SJSA1 (cell line): ENCODE results near the gene OVOL1. TPM values are rescaled to one million over a fixed set of nuclear protein-coding genes. Genes with fewer than 3 reads are reported as not detected.

Experiments
- DNase-seq, 2 experiments: peaks; one replicate each; pipeline ENCODE4 v3.0.0-alpha.2; 2015 to 2020; ENCODE audit warnings: low spot score in 2 of 2, low read depth in 1 of 2
- H3K27ac ChIP-seq: fragments of 250-450 bp; sonication (Bioruptor Pico); 2 replicates; pipeline ENCODE4 v1.5.1; 2020; ENCODE audit warnings: mild to moderate bottlenecking, moderate library complexity
- H3K27me3 ChIP-seq: fragments of 250-450 bp; sonication (Bioruptor Pico); replicated peaks from 2 replicates; pipeline ENCODE4 v1.5.1; 2020; ENCODE audit warnings: mild to moderate bottlenecking, moderate library complexity
- H3K36me3 ChIP-seq: fragments of 250-450 bp; sonication (Bioruptor Pico); 2 replicates; pipeline ENCODE4 v1.5.1; 2020; ENCODE audit warnings: mild to moderate bottlenecking
- H3K4me1 ChIP-seq: fragments of 250-450 bp; sonication (Bioruptor Pico); replicated peaks from 2 replicates; pipeline ENCODE4 v1.6.1; 2021; ENCODE audit warnings: mild to moderate bottlenecking
- H3K4me3 ChIP-seq: fragments of 250-450 bp; sonication (Bioruptor Pico); 2 replicates; pipeline ENCODE4 v1.5.1; 2020; ENCODE audit warnings: mild to moderate bottlenecking
- H3K9me3 ChIP-seq: fragments of 250-450 bp; sonication (Bioruptor Pico); replicated peaks from 2 replicates; pipeline ENCODE4 v1.5.1; 2020; ENCODE audit warnings: mild to moderate bottlenecking
- total RNA-seq: library from RNA; depleted of rRNA; stranded (reverse); fragments of >200 nt; shearing (Covaris generic); gene quantifications from 2 replicates; pipeline ENCODE4 v1.2.3, GENCODE V29; 2014

The OVOL1 gene
- total RNA-seq, 1 experiment from 2014 or later, result not detected

DNA sequence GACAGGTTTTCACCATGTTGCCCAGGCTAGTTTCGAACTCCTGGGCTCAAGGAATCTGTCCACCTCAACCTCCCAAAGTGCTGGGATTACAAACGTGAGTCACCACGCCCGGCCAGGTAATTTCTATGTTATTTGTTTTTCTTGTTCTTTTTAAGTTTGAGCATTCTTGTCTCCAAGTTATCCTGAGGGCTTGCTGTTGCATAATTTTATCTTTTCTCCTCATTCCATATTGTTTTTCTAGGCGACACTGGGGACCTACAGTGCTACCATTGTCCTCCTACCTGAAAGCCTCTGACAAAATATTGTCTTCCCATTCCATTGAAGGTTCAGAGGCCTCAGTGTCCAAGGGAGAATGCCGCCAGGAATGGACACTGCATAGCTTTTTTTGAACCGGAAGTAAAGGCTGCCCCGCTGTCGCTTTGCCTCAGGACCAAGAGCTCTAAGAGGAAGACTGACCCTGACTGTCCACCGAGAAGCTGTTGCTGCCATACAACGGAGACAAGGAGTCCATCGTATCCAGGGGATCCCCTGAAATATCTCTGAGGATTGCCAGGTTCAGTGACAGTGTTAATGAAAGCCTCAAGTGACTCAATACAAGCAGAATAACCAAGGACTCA is 15.8 kb upstream of the OVOL1 start:
- peaks cover 25% of the 10 kb centered on the region for H3K36me3 ChIP-seq
- peaks cover 4% of the 10 kb centered on the region; the same call in 1 of the 2 replicates for H3K9me3 ChIP-seq
- H3K27ac ChIP-seq, result no peak overlapping the region
- H3K27me3 ChIP-seq, result no peaks in the 10 kb centered on the region
- DNase-seq, result no peak
- no peak overlapping the region for H3K4me3 ChIP-seq
- H3K4me1 ChIP-seq, result peaks cover 6% of the 10 kb centered on the region

DNA sequence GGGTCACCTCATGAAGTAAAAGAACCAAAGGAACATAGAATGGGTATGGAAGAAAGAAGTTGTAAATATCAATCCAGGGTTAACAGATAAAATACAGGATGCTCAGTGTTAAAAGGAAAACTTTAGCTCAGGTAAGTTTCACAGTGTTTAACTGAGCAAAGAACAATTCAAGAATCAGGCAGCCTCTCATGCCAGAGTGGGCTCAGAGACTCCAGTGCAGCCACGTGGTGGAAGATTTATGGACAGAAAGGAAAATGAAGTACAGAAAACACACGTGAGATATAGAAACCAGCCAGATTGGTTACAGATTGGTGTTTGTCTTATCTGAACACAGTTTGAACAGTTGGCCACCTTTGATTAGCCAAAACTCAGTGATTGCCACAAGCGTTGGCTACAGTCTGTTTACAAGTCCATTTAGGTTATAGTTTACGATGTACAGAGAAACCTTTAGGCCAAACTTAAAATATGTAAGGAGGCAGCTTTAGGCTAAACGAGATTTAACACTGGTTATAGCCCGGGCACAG is 15.2 kb upstream of the OVOL1 start:
- Histone ChIP-seq H3K4me1 (peaks cover 3% of the 10 kb centered on the region), H3K27ac (no peak overlapping the region), H3K36me3 (peaks cover 31% of the 10 kb centered on the region), H3K27me3 (no peaks in the 10 kb centered on the region), H3K4me3 (no peak overlapping the region), H3K9me3 (peaks cover 4% of the 10 kb centered on the region; the same call in 1 of the 2 replicates)
- no peak for DNase-seq

DNA sequence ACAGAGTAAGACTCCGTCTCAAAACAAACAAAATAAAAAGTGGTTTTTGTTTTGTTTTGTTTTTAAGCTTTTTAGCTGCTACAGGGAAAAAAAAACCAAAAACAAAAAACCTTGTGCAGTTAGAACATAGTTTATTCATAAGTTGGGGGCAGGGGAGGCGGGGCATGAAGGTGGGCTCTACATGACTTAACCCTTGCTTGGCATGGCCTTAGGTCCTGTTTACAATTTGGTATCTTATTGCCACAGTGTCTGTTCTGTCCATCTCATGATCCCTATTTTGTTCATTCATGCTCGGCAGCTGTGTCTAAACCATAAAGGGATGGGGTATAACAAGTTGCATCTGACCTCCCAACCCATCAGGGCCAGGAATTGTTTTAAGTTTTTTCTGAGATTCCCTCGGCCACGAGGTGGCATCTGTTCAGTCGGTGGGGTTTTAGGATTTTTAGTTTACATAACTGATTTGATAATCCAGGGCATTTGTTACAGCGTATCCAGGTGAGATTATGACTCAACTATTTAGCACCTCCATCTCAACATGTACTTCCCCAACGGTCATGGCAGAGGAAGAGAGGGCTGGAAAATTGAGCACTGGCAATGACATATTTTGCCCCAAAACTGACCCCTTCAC is 13.0 kb upstream of the OVOL1 start:
- Histone ChIP-seq H3K4me1 (peaks cover 1% of the 10 kb centered on the region; the same call in 1 of the 2 replicates), H3K9me3 (0 out of 2 replicates have a peak, but pooled peaks cover under 1% of the 10 kb centered on the region), H3K36me3 (peaks cover 51% of the 10 kb centered on the region), H3K27ac (no peak overlapping the region), H3K4me3 (no peak overlapping the region), H3K27me3 (no peaks in the 10 kb centered on the region)
- DNase-seq, result no peak

DNA sequence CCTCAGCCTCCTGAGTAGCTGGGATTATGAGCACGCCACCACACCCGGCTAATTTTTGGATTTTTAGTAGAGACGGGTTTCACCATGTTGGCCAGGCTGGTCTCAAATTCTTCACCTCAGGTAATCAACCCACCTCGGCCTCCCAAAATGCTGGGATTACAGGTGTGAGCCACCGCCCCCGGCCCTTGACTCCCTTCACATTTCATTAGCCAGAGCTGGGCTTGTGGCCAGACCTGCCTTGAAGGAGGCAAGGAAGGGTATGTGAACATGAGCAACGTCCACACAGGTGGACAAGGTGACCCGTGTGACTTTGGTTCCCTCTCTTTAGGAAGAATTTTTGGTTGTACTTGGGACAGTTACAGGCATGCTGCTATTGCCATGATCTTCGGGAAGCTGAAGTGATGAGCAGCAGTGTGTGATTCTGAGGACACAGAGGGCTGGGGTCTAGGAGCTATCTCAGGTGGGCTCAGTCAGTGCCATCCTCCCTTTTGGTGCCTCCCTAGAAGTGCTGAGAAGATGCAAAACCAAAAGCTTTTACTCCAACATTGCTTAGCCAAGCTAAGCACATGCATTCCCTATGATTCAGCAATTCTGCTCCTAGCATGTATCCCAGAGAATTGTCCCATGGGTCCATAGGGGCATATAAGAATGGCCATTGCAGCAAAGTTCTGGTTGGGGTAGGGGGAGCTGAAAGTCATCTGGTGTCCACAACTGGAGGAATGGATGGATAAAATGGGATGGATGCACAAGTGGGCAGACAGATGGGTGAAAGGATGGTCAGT is 12.1 kb upstream of the OVOL1 start:
- Histone ChIP-seq H3K4me1 (peaks cover 9% of the 10 kb centered on the region), H3K36me3 (peaks cover 59% of the 10 kb centered on the region), H3K27ac (no peak overlapping the region), H3K9me3 (no peaks in the 10 kb centered on the region; the same call in 1 of the 2 replicates), H3K27me3 (no peaks in the 10 kb centered on the region), H3K4me3 (no peak overlapping the region)
- DNase-seq, result peak in 1 of 2 experiments; percentile 39

DNA sequence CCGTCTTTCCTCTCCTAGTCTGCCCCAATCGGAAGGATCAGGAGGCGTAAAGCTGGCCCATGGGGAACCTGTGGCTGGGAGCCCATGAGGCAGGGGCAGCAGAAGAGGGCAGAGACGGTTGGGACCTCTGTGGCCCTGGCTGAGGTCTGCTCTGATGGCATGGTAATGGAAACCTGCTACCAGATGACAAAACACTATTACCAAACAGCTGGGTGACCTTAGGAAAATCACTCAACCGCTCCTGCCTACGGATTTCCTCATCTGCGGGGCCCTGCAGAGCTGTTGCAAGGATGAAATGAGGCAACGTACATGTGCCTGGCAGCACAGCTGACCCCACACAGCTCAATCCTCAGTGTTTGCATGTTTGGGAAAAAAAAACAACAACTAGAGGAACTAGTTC is 10.7 kb upstream of the OVOL1 start:
- Histone ChIP-seq H3K4me3 (no peak overlapping the region), H3K9me3 (peaks cover 7% of the 10 kb centered on the region; the same call in 1 of the 2 replicates), H3K27me3 (no peaks in the 10 kb centered on the region), H3K36me3 (peaks cover 69% of the 10 kb centered on the region), H3K4me1 (peaks cover 22% of the 10 kb centered on the region), H3K27ac (no peak overlapping the region)
- peak in 1 of 2 experiments; percentile 43 for DNase-seq

DNA sequence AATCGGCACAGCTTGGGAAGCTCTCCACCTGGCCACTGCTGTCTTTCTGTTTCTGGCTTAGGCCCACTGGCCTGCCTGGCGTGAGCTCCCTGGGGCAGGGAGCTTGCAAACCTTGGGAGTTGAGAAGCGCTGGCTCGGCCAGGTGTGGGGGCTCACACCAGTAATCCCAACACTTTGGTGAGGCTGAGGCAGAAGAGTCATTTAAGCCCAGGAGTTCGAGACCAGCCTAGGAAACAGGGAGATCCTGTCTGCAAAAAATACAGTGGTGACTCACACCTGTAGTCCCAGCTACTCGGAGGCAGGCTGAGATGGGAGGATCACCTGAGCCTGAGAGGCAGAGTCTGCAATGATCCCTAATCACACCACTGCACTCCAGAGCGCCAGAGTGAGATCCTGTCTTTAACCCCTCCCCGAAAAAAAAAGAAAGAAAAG is 10.1 kb upstream of the OVOL1 start:
- H3K4me3 ChIP-seq, result no peak overlapping the region
- H3K27me3 ChIP-seq, result no peaks in the 10 kb centered on the region
- H3K4me1 ChIP-seq, result peaks cover 25% of the 10 kb centered on the region
- peaks cover 7% of the 10 kb centered on the region; the same call in 1 of the 2 replicates for H3K9me3 ChIP-seq
- no peak overlapping the region for H3K27ac ChIP-seq
- DNase-seq, result peak in 1 of 2 experiments; percentile 41
- H3K36me3 ChIP-seq, result peaks cover 69% of the 10 kb centered on the region

DNA sequence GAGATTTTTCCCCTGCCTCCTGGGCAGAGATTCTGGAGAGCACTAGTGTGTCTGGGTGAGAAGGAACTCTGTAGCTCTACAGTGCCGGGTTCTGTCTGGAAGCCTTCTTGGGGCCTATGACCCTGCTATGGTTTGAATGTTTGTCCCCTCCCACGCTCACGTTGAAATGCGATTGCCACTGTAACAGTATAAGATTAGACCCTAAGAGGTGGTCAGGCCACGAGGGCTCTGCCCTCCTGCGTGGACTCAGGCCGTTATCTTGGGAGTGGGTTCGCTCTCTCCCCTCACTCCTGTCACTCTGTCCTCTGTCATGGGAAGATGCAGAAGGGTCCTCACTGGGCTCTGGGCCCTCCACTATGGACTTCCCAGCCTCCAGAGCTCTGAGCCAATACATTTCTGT is 9.6 kb upstream of the OVOL1 start:
- peaks cover 7% of the 10 kb centered on the region; the same call in 1 of the 2 replicates for H3K9me3 ChIP-seq
- H3K27ac ChIP-seq, result no peak overlapping the region
- peaks cover 25% of the 10 kb centered on the region for H3K4me1 ChIP-seq
- no peak overlapping the region for H3K4me3 ChIP-seq
- DNase-seq, result peak in 1 of 2 experiments; percentile 42
- peaks cover 69% of the 10 kb centered on the region for H3K36me3 ChIP-seq
- H3K27me3 ChIP-seq, result no peaks in the 10 kb centered on the region

DNA sequence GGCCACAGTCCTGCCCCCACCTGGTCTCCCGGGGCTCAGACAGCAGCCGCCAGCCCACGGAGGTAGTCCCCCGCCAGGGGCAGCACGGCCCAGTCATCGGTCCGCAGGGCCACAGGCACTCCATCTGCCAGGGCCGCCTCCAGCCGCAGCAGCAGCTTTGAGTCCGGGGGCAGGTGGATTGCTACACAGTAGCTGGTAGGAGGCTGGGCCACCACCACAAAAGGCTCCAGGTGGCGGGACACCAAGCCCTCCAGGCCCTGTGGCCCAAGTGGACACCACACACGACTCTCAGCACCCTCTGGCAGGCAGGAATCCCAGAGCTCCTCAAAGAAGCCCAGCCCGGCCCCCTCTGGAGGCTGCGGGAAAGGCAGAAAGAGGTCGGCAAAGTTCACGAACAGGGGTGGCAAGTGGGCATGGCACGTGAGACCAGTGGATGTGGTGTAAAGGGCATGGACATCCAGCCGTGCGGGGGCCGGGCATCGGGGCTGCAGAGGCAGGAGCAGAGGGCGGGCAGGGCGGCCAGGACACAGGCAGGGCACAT is 9.0 kb upstream of the OVOL1 start:
- Histone ChIP-seq H3K36me3 (peaks cover 69% of the 10 kb centered on the region), H3K27me3 (no peaks in the 10 kb centered on the region), H3K27ac (no peak overlapping the region), H3K4me1 (peaks cover 25% of the 10 kb centered on the region), H3K4me3 (no peak overlapping the region), H3K9me3 (peaks cover 7% of the 10 kb centered on the region; the same call in 1 of the 2 replicates)
- peak in 1 of 2 experiments; percentile 53 for DNase-seq

DNA sequence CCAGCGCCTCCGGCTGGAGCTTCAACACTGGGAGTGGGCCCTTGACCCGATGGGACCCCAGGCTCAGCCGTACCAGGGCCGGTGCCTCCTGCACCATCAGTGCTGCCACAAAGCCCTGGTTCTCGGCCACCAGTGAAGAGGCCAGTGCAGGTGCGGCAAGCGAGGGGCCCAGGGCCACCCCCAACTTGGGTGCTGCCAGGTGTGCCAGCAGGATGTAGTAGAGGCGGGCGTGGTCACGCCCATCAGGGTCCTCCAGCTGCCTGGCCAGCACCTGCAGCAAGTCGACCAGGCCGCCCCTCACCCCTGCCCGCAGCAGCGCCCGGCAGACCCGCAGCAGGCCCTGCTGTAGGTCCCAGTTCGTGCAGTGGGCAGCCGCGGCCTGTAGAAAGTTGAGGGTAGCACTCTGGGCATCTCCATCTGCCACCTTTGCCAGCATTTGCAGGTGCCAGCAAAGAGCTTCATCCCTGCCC is 8.4 kb upstream of the OVOL1 start:
- H3K9me3 ChIP-seq, result peaks cover 7% of the 10 kb centered on the region; the same call in 1 of the 2 replicates
- no peak overlapping the region for H3K27ac ChIP-seq
- H3K36me3 ChIP-seq, result peaks cover 69% of the 10 kb centered on the region
- H3K4me3 ChIP-seq, result no peak overlapping the region
- no peaks in the 10 kb centered on the region for H3K27me3 ChIP-seq
- DNase-seq, result no peak
- peaks cover 25% of the 10 kb centered on the region for H3K4me1 ChIP-seq

DNA sequence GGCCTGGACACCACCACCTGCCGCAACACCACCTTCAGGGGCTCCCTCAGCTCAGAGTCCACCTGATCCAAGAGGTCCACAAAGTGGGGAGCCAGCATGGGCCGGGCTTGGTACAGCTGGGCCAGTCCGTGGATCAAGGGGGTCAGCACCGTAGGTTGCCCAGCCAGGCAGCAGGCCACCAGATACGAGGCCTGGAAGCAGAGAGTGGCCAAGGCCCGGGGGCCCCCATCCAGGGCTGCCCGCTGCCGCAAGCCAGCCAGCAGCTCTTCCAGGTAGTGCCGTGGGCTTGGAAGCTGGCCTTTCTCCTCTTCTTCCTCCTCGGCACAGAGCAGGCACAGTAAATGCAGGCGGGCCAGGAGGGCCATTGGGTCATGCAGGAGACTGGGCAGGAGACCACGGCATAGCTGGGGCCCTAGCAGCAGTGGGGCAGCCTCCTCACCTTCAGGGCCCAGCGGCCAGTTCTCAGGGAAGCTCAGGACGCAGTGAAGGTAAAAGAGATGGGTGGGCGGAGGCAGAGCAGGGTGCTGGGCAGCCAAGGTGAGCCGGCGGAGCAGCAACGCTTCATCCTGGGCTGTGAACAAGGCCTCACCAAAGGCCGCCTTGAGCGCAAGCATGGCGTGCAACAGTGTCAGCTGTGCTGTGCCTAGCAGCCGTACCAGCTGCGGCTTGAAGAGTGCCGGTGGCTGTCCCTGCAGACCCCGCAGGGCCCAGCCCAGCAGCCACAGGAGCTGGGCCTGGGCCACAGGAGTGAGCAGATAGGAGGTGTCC is 7.8 kb upstream of the OVOL1 start:
- Histone ChIP-seq H3K36me3 (peaks cover 66% of the 10 kb centered on the region), H3K27ac (no peak overlapping the region), H3K27me3 (no peaks in the 10 kb centered on the region), H3K4me1 (peaks cover 25% of the 10 kb centered on the region), H3K4me3 (peak overlapping the region; percentile 95), H3K9me3 (peaks cover 7% of the 10 kb centered on the region; the same call in 1 of the 2 replicates)
- DNase-seq, result peak in 1 of 2 experiments; percentile 58

DNA sequence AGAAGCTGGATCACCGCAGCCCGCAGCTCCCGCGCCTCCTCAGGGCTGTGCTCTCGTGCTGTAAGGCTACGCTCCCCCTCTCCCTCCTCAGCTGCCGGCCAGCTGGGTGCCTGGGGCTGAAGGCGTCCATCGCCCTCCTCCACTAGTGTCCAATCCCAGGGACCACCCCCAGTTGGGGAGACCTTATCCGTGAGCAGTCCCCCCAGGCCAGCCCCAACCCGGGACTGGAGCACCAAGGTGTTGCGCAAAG is 7.3 kb upstream of the OVOL1 start:
- no peak for DNase-seq
- H3K9me3 ChIP-seq, result peaks cover 7% of the 10 kb centered on the region; the same call in 1 of the 2 replicates
- peaks cover 25% of the 10 kb centered on the region for H3K4me1 ChIP-seq
- peaks cover 61% of the 10 kb centered on the region for H3K36me3 ChIP-seq
- peak overlapping the region; percentile 95 for H3K4me3 ChIP-seq
- 0 out of 2 replicates have a peak overlapping the region, but pooled peaks have one; percentile 76 for H3K27ac ChIP-seq
- peaks cover 2% of the 10 kb centered on the region for H3K27me3 ChIP-seq

DNA sequence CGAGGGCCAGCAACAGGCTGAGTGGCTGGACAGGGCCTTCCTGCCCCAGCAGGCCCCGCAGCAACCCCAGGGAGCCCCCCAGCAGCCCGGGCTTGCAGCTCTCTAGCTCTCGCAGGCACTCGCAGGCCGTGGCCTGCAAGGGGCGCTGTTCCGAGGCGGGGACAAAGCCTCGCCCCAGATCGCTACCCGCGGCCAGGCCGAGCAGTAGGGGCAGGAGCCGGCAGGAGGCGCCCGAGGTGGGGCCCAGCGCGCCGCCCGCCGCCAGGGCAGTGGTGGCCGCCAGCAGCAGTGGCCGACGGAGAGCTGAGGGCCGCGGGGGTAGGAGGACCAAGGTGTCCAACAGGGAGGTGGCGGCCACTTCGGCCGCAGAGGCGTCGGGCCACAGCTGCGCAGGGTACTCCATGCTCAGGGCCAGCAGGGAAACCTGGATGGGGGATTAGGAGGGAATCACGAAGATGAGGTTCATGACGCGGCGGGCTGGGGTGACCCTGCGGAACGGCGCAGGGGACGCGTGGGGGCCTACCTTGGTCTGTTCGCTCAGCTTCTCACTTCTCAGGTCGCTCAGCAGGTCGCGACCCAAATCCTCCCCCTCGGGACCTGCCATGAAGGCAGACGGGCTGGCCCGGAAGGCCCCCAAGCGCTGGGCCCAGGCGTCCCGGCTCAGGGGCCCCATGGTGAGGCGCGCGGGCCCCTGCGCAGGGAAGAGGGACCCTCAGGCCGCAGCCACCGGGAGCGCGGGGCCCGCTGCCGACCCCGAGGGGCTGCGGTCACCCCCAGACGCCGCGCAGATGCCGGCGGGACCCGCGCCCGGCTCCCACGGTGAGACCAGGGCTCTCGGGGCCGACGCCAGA is 6.7 kb upstream of the OVOL1 start:
- H3K27ac ChIP-seq, result peak overlapping the region; percentile 76
- peak; percentile 94 to 95 for DNase-seq

More for the DNA sequence above, 6.7 kb upstream of the OVOL1 start:
- peaks cover 8% of the 10 kb centered on the region for H3K27me3 ChIP-seq
- H3K4me1 ChIP-seq, result peaks cover 25% of the 10 kb centered on the region
- H3K4me3 ChIP-seq, result peak overlapping the region; percentile 95
- peaks cover 7% of the 10 kb centered on the region; the same call in 1 of the 2 replicates for H3K9me3 ChIP-seq
- H3K36me3 ChIP-seq, result peaks cover 56% of the 10 kb centered on the region
